GM19035 (cell line): ENCODE measurements around the gene ZSWIM4.
A peak's percentile ranks its signal among the peaks of the same experiment; 100 is the strongest.
"Not testable (repeated sequence)": the region's sequence is repeated elsewhere in the genome, so short reads cannot be mapped to it uniquely, and the experiment has no call there.

Experiments
- ATAC-seq: cut with Tn5 transposase; IDR thresholded peaks from one replicate; pipeline ENCODE4 v1.9.1; 2021; ENCODE audit not compliant: unreplicated experiment

Gene ZSWIM4

DNA sequence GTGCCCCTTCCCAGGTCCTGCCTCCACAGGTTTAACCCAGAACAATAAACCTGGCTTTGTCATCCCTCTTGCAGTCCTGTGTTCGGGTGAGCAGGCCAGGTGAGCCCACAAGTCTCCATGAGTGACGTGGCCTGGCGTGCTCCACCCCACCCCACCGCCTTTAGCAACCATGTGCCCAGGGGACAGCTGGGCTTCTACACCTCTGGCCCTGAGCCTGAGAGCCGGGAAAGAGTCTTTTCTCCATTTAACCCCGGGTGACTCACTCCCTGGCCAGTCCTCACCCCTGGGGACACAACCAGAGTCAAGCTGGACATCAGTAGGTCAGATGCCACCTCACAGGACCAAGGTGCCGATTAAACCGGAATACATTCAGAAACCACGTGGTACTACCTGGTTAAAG, 16.8 kb upstream of the ZSWIM4 start:
- no peak for ATAC-seq

DNA sequence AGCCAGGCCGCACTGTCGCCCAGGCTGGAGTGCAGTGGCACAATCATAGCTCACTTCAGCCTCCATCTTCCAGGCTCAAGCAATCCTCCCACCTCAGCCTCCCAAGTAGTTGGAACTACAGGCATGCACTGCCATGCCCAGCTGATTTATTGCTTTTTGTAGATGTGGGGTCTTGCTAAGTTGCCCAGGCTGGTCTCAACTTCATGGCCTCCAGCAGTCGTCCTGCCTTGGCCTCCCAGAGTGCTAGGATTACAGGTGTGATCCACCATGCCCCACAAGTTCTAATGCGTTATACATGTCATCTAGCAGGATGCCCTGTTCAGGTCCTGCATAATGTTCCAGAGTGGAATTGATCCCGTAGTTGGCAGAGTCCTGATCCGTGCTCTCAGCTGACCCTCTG, 16.4 kb upstream of the ZSWIM4 start:
- ATAC-seq, result no peak

DNA sequence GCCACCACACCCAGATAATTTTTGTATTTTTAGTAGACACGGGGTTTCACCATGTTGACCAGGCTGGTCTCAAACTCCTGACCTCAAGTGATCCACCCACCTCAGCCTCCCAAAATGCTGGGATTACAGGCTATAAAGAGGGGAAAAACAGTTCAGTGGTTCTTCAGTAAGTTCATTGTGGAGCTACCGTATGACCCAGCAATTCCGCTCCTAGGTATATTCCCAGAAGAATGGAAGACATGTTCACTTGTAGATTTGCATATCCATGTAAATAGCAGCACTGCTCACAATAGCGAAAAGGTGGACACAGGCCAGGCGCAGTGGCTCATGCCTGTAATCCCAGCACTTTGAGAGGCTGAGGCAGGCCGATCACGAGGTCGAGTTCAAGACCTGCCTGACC, 15.4 kb upstream of the ZSWIM4 start:
- ATAC-seq, result not testable (repeated sequence)

DNA sequence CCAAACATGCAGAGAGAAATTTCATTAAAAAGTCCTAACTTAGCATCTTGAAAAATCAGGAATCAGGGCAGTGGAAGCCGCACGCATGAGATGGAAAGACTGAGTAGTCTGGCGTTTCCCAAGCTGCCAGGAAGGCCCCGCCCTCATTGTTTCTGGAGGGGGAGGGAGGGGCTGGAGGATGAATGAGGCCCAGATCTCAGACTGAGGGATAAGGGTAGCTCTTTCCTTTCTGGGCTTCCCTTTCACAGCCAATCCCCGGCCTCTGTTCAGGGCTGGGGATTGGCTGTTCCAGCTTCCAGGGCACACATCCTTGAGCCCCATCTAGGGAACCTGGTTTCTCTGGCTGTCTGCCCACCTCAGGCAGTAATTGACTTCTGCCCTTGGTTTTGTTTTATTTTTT, 13.7 kb upstream of the ZSWIM4 start:
- no peak for ATAC-seq

DNA sequence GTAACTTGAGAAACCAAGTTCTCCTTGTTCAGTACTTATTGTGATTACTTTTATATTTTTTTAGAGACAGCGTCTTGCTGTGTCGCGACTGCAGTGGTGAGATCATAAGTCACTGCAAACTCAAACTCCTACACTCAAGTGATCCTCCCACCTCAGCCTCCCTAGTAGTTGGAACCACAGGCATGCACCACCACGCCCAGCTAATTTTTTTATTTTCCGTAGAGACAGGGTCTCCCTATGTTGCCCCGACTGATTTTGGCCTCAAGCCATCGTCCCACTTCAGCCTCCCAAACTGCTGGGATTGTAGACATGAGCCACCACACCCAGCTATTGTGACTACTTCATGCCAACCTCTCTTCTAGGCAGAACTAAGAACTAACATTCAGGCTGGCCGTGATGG, 12.7 kb upstream of the ZSWIM4 start:
- ATAC-seq, result no peak

DNA sequence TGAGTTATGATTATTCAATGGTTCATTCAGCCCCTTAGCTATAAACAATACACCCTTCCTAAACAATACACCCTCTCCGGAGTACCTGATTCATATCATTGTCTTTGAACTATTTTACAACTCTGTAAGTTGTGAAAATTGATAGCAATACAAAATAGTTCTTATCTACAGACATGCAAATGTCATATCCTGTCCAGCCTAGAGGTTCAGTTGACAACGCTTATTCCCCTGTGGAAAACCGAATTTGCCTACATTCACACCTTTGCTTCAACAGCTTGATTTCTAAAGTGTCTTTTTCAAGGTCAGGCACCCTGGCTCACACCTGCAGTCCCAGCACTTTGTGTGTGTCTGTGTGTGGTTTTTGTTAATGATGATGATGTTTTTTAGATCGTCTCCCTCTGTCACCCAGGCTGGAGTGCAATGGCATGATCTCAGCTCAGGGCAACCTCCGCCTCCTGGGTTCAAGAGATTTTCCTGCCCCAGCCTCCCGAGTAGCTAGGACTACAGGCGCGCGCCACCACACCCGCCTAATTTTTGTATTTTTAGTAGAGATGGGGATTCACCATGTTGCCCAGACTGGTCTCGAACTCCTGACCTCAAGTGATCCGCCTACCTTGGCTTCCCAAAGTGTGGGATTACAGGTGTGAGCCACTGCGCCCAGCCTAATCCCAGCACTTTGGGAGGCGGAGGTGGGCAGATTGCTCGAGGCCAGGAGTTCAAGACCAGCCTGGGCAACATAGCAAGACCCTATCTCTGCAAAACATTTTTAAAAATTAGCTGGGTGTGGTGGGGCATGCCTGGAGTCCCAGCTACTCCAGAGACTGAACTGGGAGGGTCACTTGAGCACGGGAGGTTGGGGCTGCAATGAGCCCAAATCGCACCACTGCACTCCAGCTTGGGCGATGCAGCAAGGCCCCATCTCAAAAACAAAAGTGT, 11.4 kb upstream of the ZSWIM4 start:
- no peak for ATAC-seq

DNA sequence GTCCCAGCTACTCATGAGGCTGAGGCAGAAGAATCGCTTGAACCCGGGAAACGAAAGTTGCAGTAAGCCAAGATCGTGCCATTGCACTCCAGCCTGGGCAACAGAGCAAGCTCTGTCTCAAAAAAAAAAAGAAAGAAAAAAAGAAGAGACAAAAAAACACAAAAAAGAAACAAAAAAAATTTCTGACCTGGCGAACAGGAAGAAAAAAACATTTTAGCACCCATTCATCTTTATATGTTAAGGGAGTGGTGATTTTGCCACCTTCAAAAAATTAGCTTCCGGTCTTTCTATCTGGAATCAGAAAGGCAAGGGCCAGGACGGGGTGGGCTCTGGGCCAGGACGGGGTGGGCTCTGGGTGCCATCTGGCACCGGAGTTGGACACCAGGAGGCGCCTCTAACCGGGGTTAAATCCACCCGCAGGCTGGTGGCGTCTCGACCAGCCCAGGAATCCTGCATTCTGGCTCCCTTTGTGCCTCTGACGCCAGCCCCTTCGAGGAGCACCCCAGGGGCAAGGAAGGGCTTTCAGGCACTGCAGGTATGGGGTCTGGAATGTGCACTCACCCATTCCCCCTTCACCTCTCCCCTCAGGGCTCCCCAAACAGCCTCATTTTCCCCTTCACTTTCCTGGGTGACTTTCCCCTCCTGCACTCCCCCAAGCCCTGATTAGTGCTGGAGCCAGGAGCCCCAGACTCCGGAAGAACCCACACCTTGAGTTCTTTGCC, 10.4 kb upstream of the ZSWIM4 start:
- no peak for ATAC-seq

DNA sequence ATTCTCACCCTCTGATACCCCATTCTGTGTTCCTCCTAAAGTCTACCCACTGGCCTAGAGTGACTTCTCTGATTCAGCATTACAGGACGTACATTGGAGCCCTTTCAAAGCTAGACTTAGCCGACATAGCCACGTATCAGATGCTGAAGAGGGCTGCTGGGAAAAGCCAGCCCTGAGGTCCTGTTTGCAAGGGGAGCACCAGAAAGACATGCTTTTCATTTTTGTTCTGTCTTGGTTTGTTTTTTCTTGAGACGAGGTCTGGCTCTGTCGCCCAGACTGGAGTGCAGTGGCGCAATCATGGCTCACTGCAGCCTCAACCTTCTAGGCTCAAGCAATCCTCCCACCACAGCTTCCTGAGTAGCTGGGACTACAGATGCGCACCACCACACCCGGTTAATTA, 6.3 kb upstream of the ZSWIM4 start:
- no peak for ATAC-seq

DNA sequence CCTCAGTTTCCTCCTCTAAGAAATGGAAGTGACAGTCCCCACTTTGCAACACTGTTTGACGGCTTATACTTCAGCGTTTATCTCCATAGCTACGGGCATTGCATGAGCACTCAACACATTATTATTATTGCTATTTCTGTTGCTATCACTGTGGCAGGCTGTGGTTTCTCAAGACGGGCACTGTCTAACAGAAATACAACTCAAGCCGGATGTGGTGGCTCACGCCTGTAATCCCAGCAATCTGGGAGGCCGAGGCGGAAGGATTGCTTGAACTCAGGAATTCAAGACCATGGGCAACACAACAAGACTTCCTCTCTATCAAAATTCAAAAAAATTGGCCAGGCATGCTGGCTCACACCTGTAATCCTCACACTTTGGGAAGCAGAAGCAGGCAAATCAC, 4.9 kb upstream of the ZSWIM4 start:
- no peak for ATAC-seq

DNA sequence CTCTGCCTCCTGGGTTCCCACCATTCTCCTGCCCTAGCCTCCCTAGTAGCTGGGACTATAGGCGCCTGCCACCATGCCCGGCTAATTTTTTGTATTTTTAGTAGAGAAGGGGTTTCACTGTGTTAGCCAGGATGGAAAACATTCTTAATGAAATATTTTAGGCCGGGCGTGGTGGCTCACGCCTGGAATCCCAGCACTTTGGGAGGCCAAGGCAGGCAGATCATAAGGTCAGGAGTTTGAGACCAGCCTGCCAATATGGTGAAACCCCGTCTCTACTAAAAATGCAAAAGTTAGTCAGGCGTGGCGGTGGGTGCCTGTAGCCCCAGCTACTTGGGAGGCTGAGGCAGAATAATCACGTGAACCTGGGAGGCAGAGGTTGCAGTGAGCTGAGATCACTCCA, 1.9 kb upstream of the ZSWIM4 start:
- ATAC-seq, result not testable (repeated sequence)

DNA sequence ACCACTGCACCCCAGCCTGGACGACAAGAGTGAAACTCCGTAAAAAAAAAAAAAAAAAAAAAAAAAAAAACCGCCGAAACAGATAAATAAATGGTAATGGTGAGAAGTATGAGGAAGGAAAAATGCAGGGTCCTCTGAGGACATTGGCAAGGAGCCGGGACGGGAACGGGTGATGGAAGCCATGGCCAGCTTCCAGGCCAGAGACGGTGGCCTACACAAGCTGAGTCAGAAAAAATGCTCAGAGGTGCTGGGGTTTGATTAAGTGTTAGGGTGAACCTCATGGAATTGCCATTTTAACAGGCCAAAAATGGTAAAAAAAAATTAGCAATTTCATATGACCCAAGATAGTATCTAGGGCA, 866 bp upstream of the ZSWIM4 start:
- ATAC-seq, result no peak

DNA sequence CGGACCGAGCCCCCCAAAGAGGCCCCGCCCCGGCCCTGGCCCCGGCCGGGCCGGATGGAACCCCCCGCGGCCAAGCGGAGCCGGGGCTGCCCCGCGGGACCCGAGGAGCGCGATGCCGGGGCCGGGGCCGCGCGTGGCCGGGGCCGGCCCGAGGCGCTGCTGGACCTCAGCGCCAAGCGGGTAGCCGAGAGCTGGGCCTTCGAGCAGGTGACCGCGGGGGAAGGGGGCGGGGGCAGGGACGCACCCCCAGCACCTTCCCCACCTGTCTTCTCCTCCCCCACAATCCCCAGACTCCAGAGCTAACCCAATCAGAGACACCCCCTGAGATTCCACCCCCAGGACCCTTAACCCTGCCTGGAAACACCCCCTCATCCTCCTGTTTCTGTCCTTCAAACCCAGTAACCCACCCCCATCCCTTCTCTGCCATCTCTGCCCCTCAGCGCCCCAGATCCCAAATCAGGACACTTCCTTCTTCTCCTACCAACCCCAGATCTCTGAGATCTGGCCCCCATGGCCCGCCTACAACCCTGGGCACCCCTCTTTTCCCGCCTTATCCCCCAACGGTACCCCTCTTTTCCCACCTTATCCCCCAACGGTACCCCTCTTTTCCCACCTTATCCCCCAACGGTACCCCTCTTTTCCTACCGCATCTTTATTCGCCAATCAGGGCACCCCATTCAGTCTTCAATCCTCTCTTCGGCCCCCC, 505 bp downstream of the ZSWIM4 start:
- peak; percentile 44 for ATAC-seq

DNA sequence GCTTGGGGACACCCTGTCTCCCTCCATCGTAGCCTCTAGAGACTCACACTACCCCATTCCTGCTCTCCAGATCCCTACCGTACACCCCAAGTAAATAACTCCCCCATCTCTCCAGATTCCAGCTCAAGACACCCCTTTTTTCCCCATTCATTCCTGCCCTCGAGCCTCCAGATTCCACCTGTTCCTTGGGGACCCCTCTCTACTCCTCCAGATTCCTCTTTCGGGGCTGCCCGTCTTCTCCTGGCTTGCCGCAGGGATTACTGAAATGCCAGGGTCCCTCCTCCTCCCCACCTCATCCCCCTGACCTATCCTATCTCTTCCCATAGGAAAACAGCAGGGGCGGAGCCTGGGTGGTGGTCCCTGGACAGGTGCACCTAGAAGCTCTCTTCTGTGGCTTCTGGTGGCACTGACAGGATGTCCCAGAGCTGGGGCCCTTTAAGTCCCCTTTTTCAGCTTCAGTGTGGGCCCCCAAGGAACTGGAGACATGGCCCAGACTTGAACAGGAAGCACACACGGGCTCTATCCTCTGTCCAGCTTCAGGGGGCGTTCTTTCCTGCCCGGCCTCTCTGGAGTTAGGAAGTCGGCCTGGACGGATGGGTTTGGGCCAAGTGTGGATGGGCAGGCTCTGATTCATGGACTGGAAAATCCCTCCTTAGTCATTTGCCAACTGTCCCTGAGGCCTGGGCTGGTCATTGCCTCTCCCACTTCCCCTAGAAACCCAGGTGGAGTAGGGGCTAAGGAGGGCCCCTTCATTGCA, 1.2 kb downstream of the ZSWIM4 start:
- no peak for ATAC-seq

DNA sequence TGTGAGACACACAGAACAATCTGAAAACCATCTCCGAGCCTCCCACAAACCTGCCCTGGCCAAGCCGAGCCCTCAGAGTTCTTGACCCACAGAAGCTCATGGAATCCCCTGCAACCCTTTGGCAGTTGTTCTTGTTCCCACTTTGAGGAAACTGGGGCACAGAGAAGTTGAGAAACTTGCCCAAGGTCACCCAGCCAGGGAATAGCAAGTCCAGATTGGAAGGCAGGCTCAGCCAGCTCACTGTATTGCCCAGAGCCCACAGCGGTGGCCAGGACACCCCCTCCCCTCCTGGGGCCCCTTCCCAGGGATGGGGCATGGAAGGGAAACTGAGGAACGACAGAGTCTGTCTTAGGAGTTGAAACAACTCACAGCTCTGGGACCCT, 1.8 kb downstream of the ZSWIM4 start:
- ATAC-seq, result no peak

DNA sequence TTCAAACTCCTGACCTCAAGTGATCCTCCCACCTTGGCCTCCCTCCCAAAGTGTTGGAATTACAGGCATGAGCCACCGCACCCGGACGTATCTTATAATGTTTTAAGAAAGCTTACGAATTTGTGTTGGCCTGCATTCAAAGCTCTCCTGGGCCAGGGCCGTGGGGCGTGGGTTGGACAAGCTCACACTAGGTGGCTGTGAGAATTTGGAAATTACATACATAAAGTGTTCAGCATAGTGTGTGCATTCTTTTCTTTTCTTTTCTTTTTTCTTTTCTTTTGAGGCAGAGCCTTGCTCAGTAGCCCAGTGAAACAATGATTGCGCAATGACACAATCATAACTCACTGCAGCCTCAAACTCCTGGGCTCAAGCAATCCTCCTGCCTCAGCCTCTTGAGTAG, 2.6 kb downstream of the ZSWIM4 start:
- no peak for ATAC-seq

DNA sequence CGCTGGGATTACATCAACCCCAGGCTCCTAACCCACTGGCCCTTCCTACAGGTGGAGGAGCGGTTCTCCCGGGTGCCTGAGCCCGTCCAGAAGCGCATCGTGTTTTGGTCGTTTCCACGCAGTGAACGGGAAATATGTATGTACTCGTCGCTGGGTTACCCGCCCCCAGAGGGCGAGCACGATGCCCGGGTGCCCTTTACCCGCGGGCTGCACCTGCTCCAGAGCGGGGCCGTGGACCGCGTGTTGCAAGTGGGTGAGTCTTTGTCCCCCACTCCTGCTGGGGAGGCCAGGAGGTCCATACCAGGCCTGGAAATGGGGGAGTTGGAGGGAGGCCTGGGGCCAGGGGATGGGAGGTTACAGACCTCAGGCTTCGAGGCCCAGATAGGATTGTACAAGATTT, 4.4 kb downstream of the ZSWIM4 start:
- ATAC-seq, result no peak

DNA sequence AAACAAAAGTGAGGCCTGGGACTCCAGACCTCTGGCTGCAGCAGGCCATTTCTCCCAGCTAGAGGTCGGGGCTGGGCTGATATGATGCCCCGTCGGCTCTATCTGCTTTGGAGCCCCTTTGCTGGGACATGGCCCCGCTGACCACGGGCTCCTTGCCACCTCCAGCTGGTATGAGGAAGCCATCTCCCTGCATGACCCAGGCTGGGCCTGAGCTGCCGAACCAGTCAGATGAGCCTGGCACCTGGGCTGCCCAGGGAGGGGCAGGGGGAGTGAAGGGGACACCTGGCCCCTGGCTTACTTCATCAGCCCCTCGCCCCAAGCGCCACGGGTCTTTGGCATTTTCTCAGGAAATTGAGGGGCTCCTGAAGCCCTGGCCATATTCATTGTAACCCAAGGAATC, 7.8 kb downstream of the ZSWIM4 start:
- ATAC-seq, result no peak

DNA sequence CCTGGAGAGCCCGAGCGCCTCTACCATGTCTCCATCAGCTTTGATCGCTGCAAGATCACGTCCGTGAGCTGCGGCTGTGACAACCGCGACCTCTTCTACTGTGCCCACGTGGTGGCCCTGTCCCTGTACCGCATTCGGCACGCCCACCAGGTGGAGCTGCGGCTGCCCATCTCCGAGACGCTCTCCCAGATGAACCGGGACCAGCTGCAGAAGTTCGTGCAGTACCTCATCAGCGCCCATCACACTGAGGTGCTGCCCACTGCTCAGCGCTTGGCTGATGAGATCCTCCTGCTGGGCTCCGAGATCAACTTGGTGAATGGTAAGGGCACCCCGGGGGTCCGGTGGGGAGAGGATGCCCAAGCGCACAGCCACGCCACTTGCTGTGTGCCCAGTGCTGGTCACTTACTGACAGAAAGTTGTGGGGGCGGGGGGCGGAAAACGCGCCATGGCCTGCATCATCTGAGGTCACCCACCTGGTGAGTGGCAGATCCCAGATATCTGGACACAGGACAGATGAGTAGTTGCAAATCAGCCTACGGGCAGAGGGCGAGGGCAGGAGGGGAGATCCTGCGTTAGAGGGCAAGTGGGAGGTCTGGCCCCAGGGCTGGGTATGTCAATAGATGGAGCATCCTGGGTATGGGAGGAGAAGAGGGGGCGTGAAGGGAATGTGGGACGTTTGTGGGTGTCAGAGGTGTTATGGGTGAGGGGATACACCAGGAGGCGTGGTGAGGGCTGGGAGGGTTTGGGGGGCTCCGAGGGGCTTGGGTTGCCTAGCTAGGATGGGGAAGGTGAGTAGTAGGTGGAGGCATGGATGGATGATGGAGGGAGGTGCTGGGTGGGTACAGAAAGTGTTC, 9.8 kb downstream of the ZSWIM4 start:
- no peak for ATAC-seq

DNA sequence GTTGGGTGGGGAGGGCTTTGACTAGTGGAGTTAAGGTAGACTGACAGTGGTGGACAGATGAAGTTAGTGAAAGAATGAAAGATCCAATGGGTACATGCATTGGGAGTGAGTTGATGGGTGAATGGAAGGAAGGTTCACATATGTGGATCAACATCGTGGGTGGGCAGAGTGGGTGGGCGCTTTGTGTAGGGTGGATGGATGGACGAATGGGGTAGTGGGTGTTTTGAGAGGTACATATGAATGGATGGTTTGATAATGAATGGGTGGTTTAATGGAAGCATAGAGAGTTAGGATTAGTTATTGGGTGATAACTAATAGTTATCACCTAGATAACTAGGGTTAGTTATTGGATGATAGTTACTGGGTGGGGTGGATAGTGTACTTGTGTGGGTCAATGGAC, 11.5 kb downstream of the ZSWIM4 start:
- ATAC-seq, result no peak

DNA sequence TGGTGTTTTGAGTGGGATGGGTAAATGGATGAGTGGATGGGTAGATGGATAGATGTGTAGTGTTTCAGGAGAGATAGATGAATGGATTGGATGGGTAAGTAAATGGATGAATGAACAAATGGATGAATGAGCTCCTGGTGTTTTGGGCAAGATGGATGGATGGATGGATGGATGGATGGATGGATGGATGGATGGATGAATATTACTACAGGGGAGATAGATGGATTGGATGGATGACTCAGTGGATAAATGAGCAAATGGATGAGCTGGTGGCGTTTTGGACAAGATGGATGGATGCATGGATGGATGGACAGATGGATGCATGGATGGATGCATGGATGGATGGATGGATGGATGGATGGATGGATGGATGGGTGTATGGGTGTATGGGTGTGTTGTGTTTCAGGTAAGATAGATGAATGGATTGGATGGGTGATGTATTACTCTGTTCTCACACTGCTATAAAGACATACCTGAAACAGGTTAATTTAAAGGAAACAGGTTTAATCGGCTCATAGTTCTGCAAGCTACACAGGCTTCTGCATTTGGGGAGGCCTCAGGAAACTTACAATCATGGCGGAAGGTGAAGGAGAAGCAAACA, 12.3 kb downstream of the ZSWIM4 start:
- ATAC-seq, result no peak
